ENCODE data around the gene LTB4R2.

LTB4R2 gene

DNA sequence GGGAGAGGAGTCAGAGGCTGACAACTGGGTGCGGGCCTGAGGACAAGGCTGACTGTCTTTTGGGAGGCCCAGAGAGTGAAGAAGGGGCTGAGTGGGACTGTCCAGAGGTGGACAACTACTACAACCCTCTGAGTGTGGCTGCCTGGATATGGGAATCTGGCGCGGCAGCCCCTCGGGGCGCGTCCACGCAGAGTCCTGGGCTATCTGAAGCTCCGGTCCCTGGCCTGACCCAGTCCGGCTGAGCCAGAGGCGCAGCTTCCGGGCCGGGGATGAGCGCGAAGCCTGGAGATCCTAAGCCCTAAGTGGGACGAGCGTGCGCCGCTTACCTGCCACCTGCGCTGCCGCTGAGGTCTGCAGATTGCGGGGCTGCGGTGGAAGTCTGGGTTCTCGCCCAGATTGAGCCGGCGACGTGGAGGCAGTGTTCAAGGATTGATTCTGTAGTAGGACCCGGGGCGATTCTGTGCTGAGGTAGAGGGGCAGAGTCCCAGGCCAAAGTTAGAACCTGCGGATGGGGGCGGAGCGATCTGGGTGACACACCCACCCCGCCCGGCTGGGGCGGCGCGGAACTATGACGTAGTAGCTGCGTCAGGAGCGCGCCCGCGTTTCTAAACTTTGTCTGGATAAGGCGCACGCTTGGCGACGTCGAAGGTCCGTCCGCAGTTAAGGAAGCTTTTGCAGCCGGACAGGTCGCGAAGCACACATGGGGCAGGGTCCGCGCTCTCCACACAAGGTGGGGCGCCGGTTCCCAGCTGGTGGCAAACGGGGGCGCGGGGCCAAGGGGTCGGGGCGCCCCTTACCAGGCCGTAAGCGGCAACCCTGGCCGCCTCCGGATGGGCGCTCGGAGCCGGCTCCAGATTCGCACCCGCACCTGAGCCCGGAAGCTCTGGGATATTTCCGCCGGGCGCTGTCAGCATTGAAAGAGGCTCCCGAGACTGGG is 10.4 kb upstream of the LTB4R2 start, which contains the start of the genes DHRS1 and NOP9:
Gene DHRS1 (minus strand): TSS at position 526 of the 937 bp plus-strand sequence. CDS start 674 bp downstream, outside the sequence.
Gene NOP9 (plus strand): TSS at position 596 of the 937 bp plus-strand sequence. CDS start 105 bp downstream, at position 701.
- peak; percentile 90 for DNase-seq (ENCODE audit: low read depth)

DNA sequence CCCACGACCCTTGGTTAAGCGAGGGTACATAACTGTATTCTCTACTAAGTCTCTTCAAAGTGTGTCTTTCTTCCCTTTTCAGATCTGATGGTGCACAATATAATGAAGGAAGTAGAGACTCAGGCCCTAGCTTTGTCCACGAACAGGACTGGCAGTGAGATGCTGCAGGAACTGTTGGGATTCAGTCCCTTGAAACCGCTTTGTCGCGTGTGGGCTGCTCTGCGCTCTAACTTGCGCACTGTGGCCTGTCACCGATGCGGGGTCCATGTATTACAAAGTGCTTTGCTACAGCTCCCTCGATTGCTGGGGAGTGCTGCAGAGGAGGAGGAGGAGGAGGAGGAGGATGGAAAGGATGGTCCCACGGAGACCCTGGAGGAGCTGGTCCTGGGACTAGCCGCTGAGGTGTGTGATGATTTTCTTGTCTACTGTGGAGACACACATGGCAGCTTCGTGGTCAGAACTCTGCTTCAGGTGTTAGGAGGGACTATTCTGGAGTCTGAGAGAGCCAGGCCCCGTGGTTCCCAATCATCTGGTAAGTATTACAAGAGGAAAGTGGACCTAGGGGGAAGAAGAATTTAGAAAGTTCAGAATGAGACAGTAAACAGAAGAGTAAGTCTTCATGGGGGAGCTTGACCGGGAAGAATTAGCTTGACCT is 9.5 kb upstream of the LTB4R2 start:
- no peak for DNase-seq (ENCODE audit: low read depth)

DNA sequence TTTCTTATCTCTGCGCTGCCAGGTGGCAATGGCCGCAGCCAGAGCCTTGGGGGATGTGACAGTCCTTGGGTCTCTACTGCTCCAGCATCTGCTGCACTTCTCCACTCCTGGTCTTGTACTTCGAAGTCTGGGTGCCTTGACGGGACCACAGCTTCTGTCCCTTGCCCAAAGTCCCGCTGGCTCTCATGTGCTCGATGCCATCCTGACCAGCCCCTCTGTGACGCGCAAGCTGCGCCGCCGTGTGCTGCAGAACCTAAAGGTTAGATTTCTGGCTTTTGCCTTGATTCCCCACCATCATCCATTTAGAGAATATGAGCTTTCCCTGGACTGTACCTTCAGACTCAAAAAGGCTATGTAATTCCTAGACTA is 5.9 kb upstream of the LTB4R2 start:
- no peak for DNase-seq (ENCODE audit: low read depth)

DNA sequence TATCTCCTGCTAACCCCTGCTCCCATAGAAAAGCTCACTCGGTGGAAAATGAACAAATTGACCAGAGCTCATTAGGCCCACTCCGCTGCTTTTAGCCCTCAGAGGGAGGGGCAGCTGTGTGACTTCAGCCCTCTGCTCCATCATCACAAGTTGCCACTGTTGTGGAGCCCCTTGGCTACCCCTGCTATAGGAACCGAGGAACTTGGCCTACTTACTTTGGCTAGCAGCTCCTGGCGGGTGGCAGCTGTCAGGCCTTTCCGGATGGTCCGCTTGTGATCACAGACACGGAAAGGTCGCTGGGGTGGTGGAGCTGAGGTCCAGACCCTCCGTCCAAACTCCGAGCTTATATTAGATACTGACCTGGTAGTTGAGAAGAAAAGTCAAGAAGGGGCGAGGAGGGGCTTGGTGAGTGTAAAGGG is 2.8 kb upstream of the LTB4R2 start:
- DNase-seq (ENCODE audit: low read depth) = no peak

DNA sequence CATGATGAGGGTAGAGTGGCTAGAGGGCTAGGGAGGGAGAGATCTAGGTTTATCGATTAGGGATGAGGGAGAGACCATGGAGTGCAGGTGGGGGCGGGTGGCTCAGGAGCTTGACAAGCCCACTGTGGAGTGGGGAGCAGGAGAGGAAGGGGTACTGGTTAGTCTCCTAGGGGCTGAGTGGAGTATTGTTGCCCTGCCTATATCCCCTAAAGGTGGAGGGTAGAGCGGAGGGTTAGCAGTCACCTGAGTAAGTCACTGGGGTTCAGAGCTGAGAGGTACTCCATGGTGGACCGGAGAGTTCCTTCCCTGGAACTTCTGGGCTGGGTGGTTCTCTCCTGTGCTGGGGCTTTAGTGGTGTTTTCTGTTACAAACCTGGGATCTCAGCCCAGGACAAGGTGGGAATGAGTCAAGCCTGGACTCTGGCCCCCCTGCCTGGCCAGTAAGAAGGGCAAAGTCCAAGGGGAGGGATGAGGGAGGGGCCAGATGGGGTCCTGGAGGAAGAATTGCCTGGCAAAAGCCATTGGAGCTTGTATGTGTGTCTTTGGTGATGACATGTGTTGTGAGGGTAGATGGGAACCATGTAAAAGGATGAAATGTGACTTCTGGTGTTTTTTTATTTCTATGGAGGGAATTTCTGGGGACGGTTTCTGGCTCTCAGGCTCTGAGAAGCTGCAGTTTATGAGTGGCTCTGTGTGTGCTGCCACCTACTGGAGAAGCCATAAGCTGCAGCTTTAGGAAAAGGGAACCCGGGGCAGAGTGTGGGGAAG is 2.2 kb upstream of the LTB4R2 start, which contains the start of gene CIDEB:
Gene CIDEB (minus strand): TSS at position 403 of the 767 bp plus-strand sequence. CDS start 119 bp downstream, at position 284.
- peak; percentile 50 for DNase-seq (ENCODE audit: low read depth)

DNA sequence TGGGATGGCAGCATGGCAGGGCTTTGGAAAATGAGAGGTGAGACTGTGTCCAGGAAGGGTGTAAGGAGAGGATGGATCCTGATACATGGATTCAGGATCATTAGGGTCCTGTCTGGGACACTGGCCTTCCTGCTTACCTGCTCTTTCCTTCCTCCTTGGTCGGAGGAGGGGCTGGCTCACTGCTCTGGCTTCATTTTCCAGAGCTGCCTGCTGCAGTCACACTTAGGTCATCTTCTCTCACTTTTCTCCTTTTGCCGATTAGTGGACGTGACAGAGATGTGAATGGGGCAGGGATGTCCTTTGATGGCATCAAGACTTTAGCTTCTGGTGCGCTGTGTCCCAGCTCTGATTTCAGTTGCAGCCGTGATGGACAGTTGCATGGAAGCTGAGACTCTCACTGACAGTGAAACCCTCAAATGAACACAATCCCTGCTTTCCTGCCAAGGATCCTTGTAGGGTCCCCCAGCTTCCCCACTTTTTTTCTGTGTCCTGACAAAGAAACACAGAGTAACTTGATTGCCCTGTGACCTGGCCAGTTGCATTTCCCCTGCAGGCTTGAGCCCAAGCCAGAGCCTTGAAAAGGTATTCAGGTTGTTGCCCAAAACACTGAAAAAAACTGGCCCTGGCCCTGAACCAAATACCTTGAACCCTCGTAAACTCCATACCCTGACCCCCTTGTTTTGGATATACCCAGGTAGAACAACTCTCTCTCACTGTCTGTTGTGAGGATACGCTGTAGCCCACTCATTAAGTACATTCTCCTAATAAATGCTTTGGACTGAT is 1.4 kb upstream of the LTB4R2 start:
- DNase-seq (ENCODE audit: low read depth) = no peak

DNA sequence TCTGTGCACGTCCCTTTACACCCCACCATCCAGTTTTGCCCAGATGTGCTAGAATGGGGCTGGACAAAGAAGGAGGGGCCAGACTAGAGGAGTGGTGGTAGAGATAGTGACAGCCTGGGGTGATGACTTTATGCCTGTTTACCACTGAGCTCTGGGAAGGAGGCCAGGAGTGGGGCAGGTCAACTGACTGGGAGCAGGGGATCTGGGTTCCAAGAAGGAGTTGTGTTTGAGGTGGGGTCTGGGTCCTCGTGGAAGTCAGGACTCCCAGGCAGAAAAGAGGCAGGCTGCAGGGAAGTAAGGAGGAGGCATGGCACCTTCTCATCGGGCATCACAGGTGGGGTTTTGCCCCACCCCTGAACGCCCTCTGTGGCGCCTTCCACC is 315 bp downstream of the LTB4R2 start:
- no peak for DNase-seq (ENCODE audit: low read depth)

DNA sequence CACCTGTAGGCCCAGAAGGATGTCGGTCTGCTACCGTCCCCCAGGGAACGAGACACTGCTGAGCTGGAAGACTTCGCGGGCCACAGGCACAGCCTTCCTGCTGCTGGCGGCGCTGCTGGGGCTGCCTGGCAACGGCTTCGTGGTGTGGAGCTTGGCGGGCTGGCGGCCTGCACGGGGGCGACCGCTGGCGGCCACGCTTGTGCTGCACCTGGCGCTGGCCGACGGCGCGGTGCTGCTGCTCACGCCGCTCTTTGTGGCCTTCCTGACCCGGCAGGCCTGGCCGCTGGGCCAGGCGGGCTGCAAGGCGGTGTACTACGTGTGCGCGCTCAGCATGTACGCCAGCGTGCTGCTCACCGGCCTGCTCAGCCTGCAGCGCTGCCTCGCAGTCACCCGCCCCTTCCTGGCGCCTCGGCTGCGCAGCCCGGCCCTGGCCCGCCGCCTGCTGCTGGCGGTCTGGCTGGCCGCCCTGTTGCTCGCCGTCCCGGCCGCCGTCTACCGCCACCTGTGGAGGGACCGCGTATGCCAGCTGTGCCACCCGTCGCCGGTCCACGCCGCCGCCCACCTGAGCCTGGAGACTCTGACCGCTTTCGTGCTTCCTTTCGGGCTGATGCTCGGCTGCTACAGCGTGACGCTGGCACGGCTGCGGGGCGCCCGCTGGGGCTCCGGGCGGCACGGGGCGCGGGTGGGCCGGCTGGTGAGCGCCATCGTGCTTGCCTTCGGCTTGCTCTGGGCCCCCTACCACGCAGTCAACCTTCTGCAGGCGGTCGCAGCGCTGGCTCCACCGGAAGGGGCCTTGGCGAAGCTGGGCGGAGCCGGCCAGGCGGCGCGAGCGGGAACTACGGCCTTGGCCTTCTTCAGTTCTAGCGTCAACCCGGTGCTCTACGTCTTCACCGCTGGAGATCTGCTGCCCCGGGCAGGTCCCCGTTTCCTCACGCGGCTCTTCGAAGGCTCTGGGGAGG is 985 bp downstream of the LTB4R2 start, which contains the start of gene LTB4R:
Gene LTB4R (plus strand): TSS at position 857 of the 959 bp plus-strand sequence. CDS start 4,150 bp downstream, outside the sequence.
- peak; percentile 85 for DNase-seq (ENCODE audit: low read depth)

DNA sequence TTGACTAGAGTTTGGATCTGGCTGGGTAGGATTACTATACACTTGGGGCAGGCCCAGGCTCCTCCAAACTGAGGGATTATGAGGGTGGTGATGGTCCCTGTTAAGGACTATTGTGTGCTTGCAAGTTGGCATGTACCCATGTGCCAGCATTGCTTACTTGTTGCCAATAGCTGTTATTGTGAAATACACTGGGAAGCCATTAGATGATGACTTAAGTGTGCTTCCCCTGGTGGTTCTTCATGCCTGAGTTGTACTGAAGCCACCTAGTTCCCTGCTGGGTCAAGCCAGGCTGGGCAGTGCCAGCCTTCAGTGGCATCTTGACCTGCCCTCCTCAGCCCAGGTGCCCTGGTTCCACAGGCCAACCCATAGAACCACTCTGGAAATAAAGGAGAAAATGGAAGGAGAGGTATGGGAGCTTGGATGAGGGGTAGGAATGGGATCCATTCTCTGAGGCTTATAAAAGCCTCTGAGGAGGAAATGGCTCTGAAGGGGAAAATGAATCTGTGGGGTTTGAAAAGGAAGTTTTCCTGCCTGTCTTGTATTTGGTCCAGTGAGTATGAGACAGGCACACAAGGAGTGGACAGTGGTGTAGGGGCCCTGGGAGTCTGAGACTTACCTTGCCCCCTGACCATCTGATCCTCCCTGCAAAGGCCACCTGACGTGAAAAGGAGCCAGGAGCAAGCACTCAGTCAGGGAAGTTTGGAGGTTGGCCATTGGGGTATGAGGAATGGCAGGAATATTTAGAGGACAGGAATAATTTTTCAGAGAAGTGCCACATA is 2.1 kb downstream of the LTB4R2 start:
- DNase-seq (ENCODE audit: low read depth) = no peak

DNA sequence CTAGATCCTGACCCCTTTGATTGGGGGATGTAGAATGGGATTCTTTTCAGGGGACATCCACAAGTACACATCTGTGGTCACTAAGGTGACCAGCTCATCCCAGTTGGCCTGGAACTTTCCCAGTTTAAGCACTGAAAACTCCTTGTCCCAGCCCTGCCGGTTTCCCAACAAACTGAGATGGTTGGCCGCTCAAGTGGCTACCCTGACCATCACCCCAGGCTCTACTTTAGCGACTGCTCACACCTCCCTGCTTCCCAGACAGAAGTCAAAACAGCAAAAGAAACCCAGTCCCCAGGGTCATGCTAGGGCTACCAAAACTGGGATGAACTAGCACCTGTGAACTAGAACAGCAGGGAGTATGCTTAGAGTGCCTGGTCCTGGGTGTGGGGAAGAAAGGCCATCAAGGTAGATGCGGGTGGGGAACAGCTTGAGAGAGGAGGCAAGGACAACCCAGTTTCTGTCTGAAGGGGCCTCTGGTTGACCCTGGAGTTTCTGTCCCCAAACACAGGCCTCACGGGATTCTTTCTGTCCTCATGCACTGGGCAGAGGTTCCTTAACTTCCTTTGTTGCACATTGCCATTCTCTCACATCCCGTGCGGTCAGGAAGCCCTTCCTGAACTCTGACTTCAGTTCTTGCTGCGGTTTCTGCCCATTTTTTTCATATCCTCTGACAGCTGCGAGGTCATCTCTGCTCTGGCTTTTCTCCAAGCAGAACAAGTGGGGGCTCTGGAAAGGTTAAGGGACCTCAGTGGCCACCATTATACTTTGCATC is 3.0 kb downstream of the LTB4R2 start:
- peak; percentile 31 for DNase-seq (ENCODE audit: low read depth)

DNA sequence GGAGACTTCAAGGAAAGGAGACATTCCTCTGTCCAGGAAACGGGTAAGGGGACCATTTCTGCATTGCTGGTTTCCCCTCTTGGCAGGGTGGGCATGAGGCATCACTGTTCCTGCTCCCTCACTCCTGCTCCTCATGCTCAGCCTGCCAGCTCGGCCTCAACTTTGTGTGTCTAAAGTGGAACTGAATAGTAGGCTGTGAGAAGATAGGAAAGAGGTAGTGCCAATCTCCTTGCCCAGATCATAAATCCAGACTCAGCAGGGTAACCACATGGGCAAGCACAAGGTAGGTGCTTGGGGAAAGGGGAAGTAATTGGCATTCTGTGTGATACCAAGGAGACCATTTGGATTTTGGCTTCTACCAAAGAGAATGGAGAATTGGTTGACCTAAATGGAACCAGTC is 4.0 kb downstream of the LTB4R2 start:
- DNase-seq (ENCODE audit: low read depth) = no peak

DNA sequence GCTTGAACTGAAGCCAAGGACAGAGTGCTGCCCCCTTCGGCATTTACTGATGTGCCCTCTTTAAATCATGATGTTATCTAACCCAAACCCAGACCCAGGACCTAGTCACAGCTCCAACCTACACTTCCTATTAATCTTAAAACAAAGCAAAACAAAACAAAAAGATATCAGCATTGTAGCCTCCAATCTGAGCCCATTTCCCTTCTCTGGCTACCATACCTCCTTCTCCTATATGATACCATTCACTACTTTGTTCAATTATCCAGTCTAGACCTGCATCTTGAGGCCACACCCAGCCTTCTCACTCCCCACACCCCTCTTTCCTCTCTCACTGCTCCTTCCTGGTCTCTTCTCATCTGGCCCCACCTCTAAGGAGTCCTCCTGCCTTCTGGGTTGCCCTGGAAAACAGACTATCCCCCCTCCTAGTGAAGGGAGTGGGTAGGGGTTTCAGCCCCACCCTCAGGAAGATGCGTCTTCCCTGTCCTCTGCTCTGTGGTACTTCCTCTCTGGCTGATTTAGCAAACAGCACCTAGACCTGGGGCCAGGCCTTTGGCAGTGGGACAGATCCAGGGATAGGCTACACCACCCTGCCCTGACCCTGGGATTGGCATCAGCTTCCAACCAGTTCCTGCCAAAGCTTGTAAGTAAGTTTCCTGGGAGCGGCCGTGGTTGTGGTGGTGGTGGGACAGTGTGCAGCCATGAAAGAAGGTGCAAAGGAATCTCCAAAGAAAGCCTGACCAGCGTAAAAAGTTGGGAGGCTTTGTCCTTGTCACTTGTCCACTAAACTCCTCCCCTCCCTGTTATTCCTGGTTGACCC is 4.6 kb downstream of the LTB4R2 start:
- no peak for DNase-seq (ENCODE audit: low read depth)

DNA sequence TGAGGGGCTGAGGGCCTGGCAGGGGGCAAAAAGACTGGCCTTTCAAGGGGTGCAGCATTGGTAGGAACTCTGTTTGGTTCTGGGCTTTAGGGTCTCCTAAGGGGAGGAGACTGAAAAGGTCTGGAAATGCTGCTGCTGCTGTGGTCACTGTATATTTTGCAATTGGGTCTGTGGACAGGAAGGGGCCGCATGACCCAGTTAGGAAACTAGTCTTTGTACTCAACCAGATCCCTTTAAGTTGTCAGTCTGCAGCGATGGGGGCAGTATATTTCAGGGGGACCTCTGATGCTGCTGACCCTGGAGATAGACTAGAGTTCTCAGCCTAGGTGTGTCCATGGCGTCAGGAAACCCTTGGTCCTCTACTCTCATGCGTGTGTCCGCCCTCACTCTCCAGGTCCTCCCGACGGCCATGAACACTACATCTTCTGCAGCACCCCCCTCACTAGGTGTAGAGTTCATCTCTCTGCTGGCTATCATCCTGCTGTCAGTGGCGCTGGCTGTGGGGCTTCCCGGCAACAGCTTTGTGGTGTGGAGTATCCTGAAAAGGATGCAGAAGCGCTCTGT is 5.4 kb downstream of the LTB4R2 start:
- no peak for DNase-seq (ENCODE audit: low read depth)

DNA sequence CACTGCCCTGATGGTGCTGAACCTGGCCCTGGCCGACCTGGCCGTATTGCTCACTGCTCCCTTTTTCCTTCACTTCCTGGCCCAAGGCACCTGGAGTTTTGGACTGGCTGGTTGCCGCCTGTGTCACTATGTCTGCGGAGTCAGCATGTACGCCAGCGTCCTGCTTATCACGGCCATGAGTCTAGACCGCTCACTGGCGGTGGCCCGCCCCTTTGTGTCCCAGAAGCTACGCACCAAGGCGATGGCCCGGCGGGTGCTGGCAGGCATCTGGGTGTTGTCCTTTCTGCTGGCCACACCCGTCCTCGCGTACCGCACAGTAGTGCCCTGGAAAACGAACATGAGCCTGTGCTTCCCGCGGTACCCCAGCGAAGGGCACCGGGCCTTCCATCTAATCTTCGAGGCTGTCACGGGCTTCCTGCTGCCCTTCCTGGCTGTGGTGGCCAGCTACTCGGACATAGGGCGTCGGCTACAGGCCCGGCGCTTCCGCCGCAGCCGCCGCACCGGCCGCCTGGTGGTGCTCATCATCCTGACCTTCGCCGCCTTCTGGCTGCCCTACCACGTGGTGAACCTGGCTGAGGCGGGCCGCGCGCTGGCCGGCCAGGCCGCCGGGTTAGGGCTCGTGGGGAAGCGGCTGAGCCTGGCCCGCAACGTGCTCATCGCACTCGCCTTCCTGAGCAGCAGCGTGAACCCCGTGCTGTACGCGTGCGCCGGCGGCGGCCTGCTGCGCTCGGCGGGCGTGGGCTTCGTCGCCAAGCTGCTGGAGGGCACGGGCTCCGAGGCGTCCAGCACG is 6.1 kb downstream of the LTB4R2 start:
- DNase-seq (ENCODE audit: low read depth) = peak; percentile 23

DNA sequence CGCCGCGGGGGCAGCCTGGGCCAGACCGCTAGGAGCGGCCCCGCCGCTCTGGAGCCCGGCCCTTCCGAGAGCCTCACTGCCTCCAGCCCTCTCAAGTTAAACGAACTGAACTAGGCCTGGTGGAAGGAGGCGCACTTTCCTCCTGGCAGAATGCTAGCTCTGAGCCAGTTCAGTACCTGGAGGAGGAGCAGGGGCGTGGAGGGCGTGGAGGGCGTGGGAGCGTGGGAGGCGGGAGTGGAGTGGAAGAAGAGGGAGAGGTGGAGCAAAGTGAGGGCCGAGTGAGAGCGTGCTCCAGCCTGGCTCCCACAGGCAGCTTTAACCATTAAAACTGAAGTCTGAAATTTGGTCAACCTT is 6.6 kb downstream of the LTB4R2 start:
- DNase-seq (ENCODE audit: low read depth) = no peak

DNA sequence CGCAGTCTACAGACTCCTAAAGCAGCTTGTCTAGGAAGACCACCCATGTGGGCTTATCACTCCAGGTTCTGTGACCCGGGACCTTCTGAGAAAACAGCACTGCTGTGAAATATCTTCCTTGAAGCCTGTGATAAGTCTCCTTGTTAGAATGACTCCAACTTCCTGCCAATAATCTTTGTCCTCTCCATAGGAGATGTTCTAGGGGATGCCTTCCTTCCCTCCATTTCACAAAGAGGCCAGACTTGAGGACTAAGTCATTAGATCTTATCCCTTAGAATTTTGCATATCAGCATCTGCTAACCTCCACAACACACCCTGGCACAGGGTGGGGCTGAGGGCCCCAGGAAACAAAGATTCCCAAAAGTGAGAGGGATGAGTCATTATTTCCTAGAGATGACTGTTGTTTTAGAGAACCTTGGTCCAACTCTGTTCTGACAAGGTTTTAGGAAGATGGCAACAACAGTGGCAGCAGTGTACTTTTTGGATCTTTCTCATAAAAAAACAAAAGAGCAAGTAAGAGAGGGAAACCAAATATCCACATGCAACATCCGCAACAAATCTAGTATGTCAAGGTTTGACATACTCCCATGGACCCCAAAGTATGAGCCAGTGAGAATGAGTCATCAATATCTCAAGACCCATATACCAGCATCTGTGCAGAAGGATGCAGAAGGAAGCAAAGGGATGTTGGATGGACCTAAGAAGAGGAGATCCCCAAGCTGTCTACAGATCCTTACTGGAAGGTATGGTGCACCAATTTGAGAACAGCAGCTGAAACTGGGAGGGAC is 7.4 kb downstream of the LTB4R2 start:
- no peak for DNase-seq (ENCODE audit: low read depth)
